CD4-positive, alpha-beta T cell (primary cell): ENCODE data around the gene HHIP. TPM values are rescaled to one million over a fixed set of nuclear protein-coding genes. Genes with fewer than 3 reads are reported as not detected.

Experiments used
- ATAC-seq: fragments of 200-7000 bp; cut with Tn5 transposase; one replicate; pipeline ENCODE4 v1.10.0; 2022; ENCODE audit warnings: mild to moderate bottlenecking; ENCODE audit not compliant: poor library complexity
- CTCF ChIA-PET: fragments of 350-600 bp; sonication (Branson Sonifier 250); formaldehyde crosslinking; loops from one replicate; lab custom pipeline; 2021; ENCODE audit warnings: antibody characterized with exemption, inconsistent platforms; lab: Charles Lee
- POLR2A ChIA-PET: fragments of 350-600 bp; sonication (Branson Sonifier 250); formaldehyde crosslinking; loops from one replicate; lab custom pipeline; 2021; ENCODE audit warnings: antibody characterized with exemption, inconsistent platforms; lab: Charles Lee
- DNase-seq, 14 experiments: peaks; one replicate each; pipeline ENCODE4 v3.0.0-alpha.2; 2013 to 2020; ENCODE audit warnings: mixed read lengths in 2 of 14
- H3K27ac ChIP-seq, 2 donors: one replicate each; pipeline versions ENCODE4 v1.5.1 to v1.7.0; 2013; ENCODE audit warnings: low read length in 2 of 2, low read depth in 1 of 2, mild to moderate bottlenecking in 1 of 2
- H3K27me3 ChIP-seq, 2 experiments: 1 replicate in 1 of 2; 2 replicates in 1 of 2; pipeline versions ENCODE4 v1.6.1 to v1.7.0; 2013; ENCODE audit warnings: low read length in 2 of 2, control low read depth in 1 of 2, mild to moderate bottlenecking in 1 of 2, moderate library complexity in 1 of 2; ENCODE audit not compliant: insufficient read depth in 2 of 2, control insufficient read depth in 1 of 2
- H3K36me3 ChIP-seq: one replicate; pipeline ENCODE4 v1.6.1; 2013; ENCODE audit warnings: low read length, control low read depth; ENCODE audit not compliant: insufficient read depth
- H3K4me1 ChIP-seq: one replicate; pipeline ENCODE4 v1.6.1; 2013; ENCODE audit warnings: low read length, control low read depth; ENCODE audit not compliant: insufficient read depth
- H3K4me3 ChIP-seq: one replicate; pipeline ENCODE4 v1.5.1; 2013; ENCODE audit warnings: mild to moderate bottlenecking, low read length, moderate library complexity
- H3K9me3 ChIP-seq, 2 experiments: 1 replicate in 1 of 2; 2 replicates in 1 of 2; pipeline versions ENCODE4 v1.6.1 to v1.7.0; 2013; ENCODE audit warnings: low read length in 2 of 2, mild to moderate bottlenecking in 2 of 2, control low read depth in 1 of 2, moderate library complexity in 1 of 2; ENCODE audit not compliant: control insufficient read depth in 1 of 2, insufficient read depth in 1 of 2
- H3K27ac Mint-ChIP-seq: one replicate; pipeline ENCODE4 v1.8.0; 2020; ENCODE audit warnings: mixed read lengths
- H3K27me3 Mint-ChIP-seq: one replicate; pipeline ENCODE4 v1.8.0; 2021; ENCODE audit warnings: mixed read lengths
- H3K36me3 Mint-ChIP-seq: one replicate; pipeline ENCODE4 v1.8.0; 2021; ENCODE audit warnings: low read depth, mixed read lengths
- H3K4me1 Mint-ChIP-seq: one replicate; pipeline ENCODE4 v1.8.0; 2021; ENCODE audit warnings: low read depth, mixed read lengths
- H3K4me3 Mint-ChIP-seq: one replicate; pipeline ENCODE4 v1.8.0; 2020; ENCODE audit warnings: mild to moderate bottlenecking, mixed read lengths
- H3K9me3 Mint-ChIP-seq: one replicate; pipeline ENCODE4 v1.8.0; 2020; ENCODE audit warnings: mixed read lengths
- CTCF ChIP-seq: fragments of 200-600 bp; IDR thresholded peaks from one replicate; pipeline ENCODE4 v1.8.0; 2022; ENCODE audit warnings: antibody characterized with exemption, mild to moderate bottlenecking
- intact Hi-C, 2 experiments: fragments of 100-400 bp; cut with DNase I in 1 of 2; cut with micrococcal nuclease in 1 of 2; formaldehyde crosslinking; loops; one replicate each; pipeline versions ENCODE4 v1.15.1 to v1.9.0; 2023 to 2025; cut with DNase I, micrococcal nuclease
- total RNA-seq, 174 experiments: library from RNA in 2 of 174; stranded (reverse) in 2 of 174; gene quantifications; one replicate each; pipeline ENCODE4 v1.2.3 and lab custom pipeline; 2021 to 2026

Gene HHIP
- total RNA-seq, 2 experiments from 2014 or later = not detected

DNA sequence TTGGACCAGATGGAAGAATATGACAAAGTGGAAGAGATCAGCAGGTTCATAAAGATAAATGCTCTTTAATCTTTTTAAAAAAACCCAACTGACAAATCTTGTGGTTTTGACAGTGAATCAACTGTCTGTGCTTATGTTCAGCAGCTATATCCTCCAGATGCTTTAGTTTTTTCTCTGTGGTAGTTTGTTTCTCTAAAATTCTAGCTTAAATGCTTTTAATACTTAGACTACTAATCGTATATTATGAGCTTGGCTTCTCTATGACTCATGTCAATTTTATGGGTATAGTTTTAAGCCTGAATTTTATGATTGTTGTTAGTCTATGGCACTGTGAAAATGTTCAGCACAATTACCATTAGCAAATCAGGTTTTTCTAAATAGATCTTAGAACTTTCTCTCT is 12.9 kb downstream of the HHIP start:
- H3K4me3 Mint-ChIP-seq = no peak overlapping the region
- no peaks in the 10 kb centered on the region for H3K36me3 Mint-ChIP-seq
- TF ChIP-seq CTCF = no peak
- Histone ChIP-seq H3K27me3 (no peaks in the 10 kb centered on the region), H3K27ac (no peak overlapping the region), H3K36me3 (no peaks in the 10 kb centered on the region), H3K4me1 (no peaks in the 10 kb centered on the region), H3K4me3 (no peak overlapping the region), H3K9me3 (no peaks in the 10 kb centered on the region)
- no peak overlapping the region for H3K27ac Mint-ChIP-seq
- no peaks in the 10 kb centered on the region for H3K4me1 Mint-ChIP-seq
- ChIA-PET POLR2A (no interaction called here), CTCF (no interaction called here)
- no peaks in the 10 kb centered on the region for H3K9me3 Mint-ChIP-seq
- H3K27me3 Mint-ChIP-seq = peaks cover 5% of the 10 kb centered on the region
- ATAC-seq = no peak
- DNase-seq = no peak
- intact Hi-C loops = no loop called here

DNA sequence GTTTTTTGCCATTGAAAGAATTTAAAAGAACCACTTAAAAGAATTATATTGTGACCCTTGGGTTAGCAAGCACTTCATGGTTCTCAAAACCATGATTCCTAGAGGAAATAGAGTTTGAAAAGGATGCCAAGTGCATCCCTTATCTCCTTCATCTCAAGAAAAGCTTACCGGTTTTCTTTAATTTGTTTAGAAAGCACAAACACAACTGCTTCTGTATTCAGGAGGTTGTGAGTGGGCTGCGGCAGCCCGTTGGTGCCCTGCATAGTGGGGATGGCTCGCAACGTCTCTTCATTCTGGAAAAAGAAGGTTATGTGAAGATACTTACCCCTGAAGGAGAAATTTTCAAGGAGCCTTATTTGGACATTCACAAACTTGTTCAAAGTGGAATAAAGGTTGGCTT is 13.5 kb downstream of the HHIP start:
- intact Hi-C loops = no loop called here
- Histone ChIP-seq H3K27me3 (no peaks in the 10 kb centered on the region), H3K9me3 (no peaks in the 10 kb centered on the region), H3K4me1 (no peaks in the 10 kb centered on the region), H3K27ac (no peak overlapping the region), H3K4me3 (no peak overlapping the region), H3K36me3 (no peaks in the 10 kb centered on the region)
- Mint-ChIP-seq H3K4me1 (no peaks in the 10 kb centered on the region), H3K27me3 (peaks cover 5% of the 10 kb centered on the region), H3K36me3 (no peaks in the 10 kb centered on the region), H3K4me3 (no peak overlapping the region), H3K9me3 (no peaks in the 10 kb centered on the region), H3K27ac (no peak overlapping the region)
- ChIA-PET CTCF (no interaction called here), POLR2A (no interaction called here)
- ATAC-seq (no peak), DNase-seq (no peak)
- TF ChIP-seq CTCF = no peak

DNA sequence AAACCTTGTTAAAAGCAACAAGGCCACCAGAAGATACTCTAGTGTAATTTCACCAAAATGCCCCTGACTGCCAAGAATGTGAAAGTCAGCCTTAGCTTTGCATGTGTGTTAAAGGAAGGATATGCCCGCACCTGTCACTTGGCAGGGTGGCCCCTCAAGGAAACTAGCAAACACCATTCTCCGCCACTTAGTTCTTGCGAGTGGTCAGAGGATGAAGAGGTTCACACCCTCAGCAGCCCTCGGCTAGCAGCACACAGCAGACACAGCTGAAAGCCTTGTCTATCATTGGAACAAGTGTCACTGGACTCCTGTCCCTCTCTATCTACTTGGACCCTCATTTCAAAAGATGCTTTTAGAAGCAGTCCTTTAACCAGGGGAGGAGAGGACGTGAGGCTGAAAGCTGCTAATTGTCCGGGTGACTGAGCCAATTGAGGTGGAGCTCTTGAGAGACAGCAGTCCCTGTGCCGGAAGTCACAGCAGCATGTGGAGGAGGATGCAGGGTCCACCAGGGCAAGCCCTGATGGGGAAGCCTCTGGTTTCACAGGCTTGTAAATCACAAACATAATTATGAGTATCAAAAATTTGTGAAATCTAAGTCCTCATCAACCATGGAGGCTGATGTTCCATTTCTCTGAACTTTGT is 18.0 kb downstream of the HHIP start:
- Mint-ChIP-seq H3K4me3 (no peak overlapping the region), H3K9me3 (no peaks in the 10 kb centered on the region), H3K36me3 (no peaks in the 10 kb centered on the region), H3K27me3 (peaks cover 5% of the 10 kb centered on the region), H3K27ac (no peak overlapping the region), H3K4me1 (no peaks in the 10 kb centered on the region)
- TF ChIP-seq CTCF = no peak
- Histone ChIP-seq H3K4me3 (no peak overlapping the region), H3K27me3 (no peaks in the 10 kb centered on the region), H3K4me1 (no peaks in the 10 kb centered on the region), H3K9me3 (no peaks in the 10 kb centered on the region), H3K36me3 (no peaks in the 10 kb centered on the region), H3K27ac (no peak overlapping the region)
- POLR2A ChIA-PET = no interaction called here
- intact Hi-C loops = no loop called here
- CTCF ChIA-PET = no interaction called here
- ATAC-seq = no peak
- DNase-seq = no peak
